A549 (cell line): Measurements from ENCODE around the gene ZNF526. TPM values are rescaled to one million over a fixed set of nuclear protein-coding genes. Genes with fewer than 3 reads are reported as not detected.

Experiments used
- CHD4 ChIP-seq: fragments of 200-600 bp; sonication (generic); IDR thresholded peaks from 2 replicates; pipeline ENCODE4 v1.6.1; 2016; ENCODE audit warnings: antibody characterized with exemption, mild to moderate bottlenecking, borderline replicate concordance
- FOSL2 ChIP-seq, 2 experiments: fragments of 450-650 bp in 1 of 2; fragments of >200 bp in 1 of 2; sonication (Bioruptor Twin) in 1 of 2; formaldehyde crosslinking; IDR thresholded peaks; 2 replicates each; pipeline versions ENCODE4 v1.5.0 to v1.6.1; 2016 to 2020; ENCODE audit warnings: mild to moderate bottlenecking in 1 of 2, moderate library complexity in 1 of 2
- FOXS1 ChIP-seq: fragments of 250-450 bp; sonication (Bioruptor Pico); IDR thresholded peaks from 2 replicates; pipeline ENCODE4 v1.5.0; 2020; ENCODE audit warnings: mild to moderate bottlenecking, moderate library complexity
- HDAC2 ChIP-seq: fragments of 200-600 bp; sonication (generic); IDR thresholded peaks from 2 replicates; pipeline ENCODE4 v1.6.1; 2016
- HEYL ChIP-seq: fragments of 250-450 bp; sonication (Bioruptor Pico); IDR thresholded peaks from 2 replicates; pipeline ENCODE4 v1.8.0; 2021; ENCODE audit warnings: mild to moderate bottlenecking, moderate library complexity
- JUNB ChIP-seq: fragments of >200 bp; sonication (Bioruptor Twin); formaldehyde crosslinking; IDR thresholded peaks from 2 replicates; pipeline ENCODE4 v1.6.1; 2016
- KDM1A ChIP-seq: fragments of 200-600 bp; sonication (generic); IDR thresholded peaks from 2 replicates; pipeline ENCODE4 v1.6.1; 2016; ENCODE audit warnings: low read depth, mild to moderate bottlenecking
- KDM5A ChIP-seq: fragments of 200-600 bp; sonication (generic); IDR thresholded peaks from 2 replicates; pipeline ENCODE4 v1.6.1; 2016; ENCODE audit warnings: antibody characterized with exemption, mild to moderate bottlenecking
- MAFK ChIP-seq: fragments of 450-650 bp; IDR thresholded peaks from 2 replicates; pipeline ENCODE4 v1.6.1; 2014; ENCODE audit not compliant: partially characterized antibody
- MYC ChIP-seq: IDR thresholded peaks from 2 replicates; pipeline ENCODE4 v1.6.1; 2012; ENCODE audit warnings: mild to moderate bottlenecking, inconsistent platforms, low read length, improper control_type of control experiment, borderline replicate concordance
- PHF8 ChIP-seq: fragments of 200-600 bp; sonication (generic); IDR thresholded peaks from 2 replicates; pipeline ENCODE4 v1.6.1; 2016; ENCODE audit warnings: low read depth, mild to moderate bottlenecking, antibody characterized with exemption, moderate library complexity, borderline replicate concordance
- POLR2AphosphoS2 ChIP-seq: conservative IDR thresholded peaks from 2 replicates; pipeline ENCODE4 v1.6.1; 2012; ENCODE audit warnings: low read length, improper control_type of control experiment, inconsistent platforms
- RCOR1 ChIP-seq: fragments of 150-350 bp; IDR thresholded peaks from 2 replicates; pipeline ENCODE4 v1.6.1; 2014; ENCODE audit warnings: antibody characterized with exemption, low read length, low read depth
- RNF2 ChIP-seq: fragments of 200-600 bp; sonication (generic); IDR thresholded peaks from 2 replicates; pipeline ENCODE4 v1.6.1; 2016; ENCODE audit warnings: low read depth, mild to moderate bottlenecking, antibody characterized with exemption, moderate library complexity, borderline replicate concordance
- TFCP2L1 ChIP-seq: fragments of 250-450 bp; sonication (Bioruptor Pico); IDR thresholded peaks from 2 replicates; pipeline ENCODE4 v1.5.0; 2021; ENCODE audit warnings: mild to moderate bottlenecking
- polyA plus RNA-seq, 4 experiments: library from polyadenylated mRNA; depleted of rRNA in 3 of 4; stranded (reverse); fragments of >200 nt; fragmentation: RNase III in 1 of 4; extraction: RNeasy Plus Mini Kit Qiagen cat#74134 plus additional on column Dnase treatment in 1 of 4; gene quantifications; 2 replicates in 3 of 4; 3 replicates in 1 of 4; pipeline ENCODE4 v1.2.3, GENCODE V29; 2011 to 2017
- TF ChIP-seq, protein P1 (sequence below): fragments of 250-450 bp; sonication (Bioruptor Pico); IDR thresholded peaks from 2 replicates; pipeline ENCODE4 v1.5.0; 2020; ENCODE audit warnings: low read depth, mild to moderate bottlenecking, moderate library complexity
- TF ChIP-seq, protein P2 (sequence below): fragments of >200 bp; sonication (Bioruptor Twin); formaldehyde crosslinking; IDR thresholded peaks from 3 replicates; pipeline ENCODE4 v1.5.1; 2016
- TF ChIP-seq, protein P3 (sequence below): fragments of 150-350 bp; IDR thresholded peaks from 2 replicates; pipeline ENCODE4 v1.6.1; 2014; ENCODE audit warnings: low read depth, mild to moderate bottlenecking, low read length
- TF ChIP-seq, protein P4 (sequence below): IDR thresholded peaks from 2 replicates; pipeline ENCODE4 v1.6.1; 2012
- TF ChIP-seq, protein P5 (sequence below): fragments of >200 bp; sonication (Bioruptor Twin); formaldehyde crosslinking; IDR thresholded peaks from 2 replicates; pipeline ENCODE4 v1.6.1; 2016
- TF ChIP-seq, protein P6 (sequence below): IDR thresholded peaks from 2 replicates; pipeline ENCODE4 v1.6.1; 2012
- TF ChIP-seq, protein P7 (sequence below): IDR thresholded peaks from 2 replicates; pipeline ENCODE4 v1.6.1; 2012; ENCODE audit warnings: low read depth, borderline replicate concordance

Gene ZNF526
- polyA plus RNA-seq, 2 of the 4 experiments (the other 2 are of a cell fraction), result 7.1 to 12.9 TPM

DNA sequence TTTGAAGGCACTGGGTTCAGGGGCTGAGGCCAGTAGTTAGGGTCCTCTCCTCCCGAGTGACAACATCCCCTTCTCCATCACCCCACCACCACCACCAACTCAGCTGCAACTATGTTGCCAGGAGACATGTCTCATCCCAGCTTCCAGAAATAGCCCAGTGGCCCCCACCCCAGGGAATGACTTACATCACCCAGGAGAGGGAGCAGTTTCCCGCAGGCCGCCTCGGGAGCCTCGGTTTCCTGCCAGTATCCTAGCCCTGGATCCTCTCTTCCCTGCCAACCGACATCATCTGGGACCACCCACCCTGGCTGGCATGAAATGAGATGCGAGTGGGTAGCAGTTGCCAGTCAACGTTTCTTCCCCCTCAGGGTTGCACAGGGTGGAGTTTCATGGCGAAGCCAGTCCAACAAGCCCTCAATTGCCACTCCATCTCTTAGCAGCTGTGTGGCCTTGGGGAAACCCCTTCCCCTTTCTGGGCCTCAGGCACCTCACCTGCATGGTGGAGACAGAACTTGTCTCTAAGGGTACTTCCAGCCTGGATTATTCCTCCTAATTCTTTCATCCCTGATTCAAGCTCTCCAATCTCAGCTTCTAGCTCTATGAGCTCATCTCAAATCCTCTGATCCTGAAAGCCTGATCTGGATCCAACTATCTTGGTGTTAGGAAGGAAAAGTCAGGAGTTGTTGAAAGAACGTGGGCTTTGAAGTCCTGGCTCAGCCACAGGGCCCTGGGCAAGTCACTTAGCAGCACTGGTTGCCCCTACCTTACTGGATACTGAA is 26.2 kb downstream of the ZNF526 start (continued):
- TF ChIP-seq, protein P1, sequence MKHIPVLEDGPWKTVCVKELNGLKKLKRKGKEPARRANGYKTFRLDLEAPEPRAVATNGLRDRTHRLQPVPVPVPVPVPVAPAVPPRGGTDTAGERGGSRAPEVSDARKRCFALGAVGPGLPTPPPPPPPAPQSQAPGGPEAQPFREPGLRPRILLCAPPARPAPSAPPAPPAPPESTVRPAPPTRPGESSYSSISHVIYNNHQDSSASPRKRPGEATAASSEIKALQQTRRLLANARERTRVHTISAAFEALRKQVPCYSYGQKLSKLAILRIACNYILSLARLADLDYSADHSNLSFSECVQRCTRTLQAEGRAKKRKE (CRISPR knock-in tag), result peak; percentile 70; the same call in 1 of the 2 replicates
- TF ChIP-seq JUNB (no peak), CHD4 (no peak), HEYL (CRISPR knock-in tag) (no peak), RCOR1 (no peak), FOSL2 (IDR thresholded peaks at IDR 0.05) (no peak), FOSL2 (CRISPR knock-in tag; IDR thresholded peaks at IDR 0.05) (no peak), HDAC2 (no peak), KDM1A (no peak), KDM5A (no peak), TFCP2L1 (CRISPR knock-in tag) (no peak), FOXS1 (CRISPR knock-in tag) (no peak), MAFK (no peak), POLR2AphosphoS2 (no peak), PHF8 (no peak), MYC (0 out of 2 replicates have a peak, but pooled peaks have one; percentile 51), RNF2 (no peak)
- TF ChIP-seq, protein P2, sequence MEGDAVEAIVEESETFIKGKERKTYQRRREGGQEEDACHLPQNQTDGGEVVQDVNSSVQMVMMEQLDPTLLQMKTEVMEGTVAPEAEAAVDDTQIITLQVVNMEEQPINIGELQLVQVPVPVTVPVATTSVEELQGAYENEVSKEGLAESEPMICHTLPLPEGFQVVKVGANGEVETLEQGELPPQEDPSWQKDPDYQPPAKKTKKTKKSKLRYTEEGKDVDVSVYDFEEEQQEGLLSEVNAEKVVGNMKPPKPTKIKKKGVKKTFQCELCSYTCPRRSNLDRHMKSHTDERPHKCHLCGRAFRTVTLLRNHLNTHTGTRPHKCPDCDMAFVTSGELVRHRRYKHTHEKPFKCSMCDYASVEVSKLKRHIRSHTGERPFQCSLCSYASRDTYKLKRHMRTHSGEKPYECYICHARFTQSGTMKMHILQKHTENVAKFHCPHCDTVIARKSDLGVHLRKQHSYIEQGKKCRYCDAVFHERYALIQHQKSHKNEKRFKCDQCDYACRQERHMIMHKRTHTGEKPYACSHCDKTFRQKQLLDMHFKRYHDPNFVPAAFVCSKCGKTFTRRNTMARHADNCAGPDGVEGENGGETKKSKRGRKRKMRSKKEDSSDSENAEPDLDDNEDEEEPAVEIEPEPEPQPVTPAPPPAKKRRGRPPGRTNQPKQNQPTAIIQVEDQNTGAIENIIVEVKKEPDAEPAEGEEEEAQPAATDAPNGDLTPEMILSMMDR, result peak; percentile 79
- TF ChIP-seq, protein P3, sequence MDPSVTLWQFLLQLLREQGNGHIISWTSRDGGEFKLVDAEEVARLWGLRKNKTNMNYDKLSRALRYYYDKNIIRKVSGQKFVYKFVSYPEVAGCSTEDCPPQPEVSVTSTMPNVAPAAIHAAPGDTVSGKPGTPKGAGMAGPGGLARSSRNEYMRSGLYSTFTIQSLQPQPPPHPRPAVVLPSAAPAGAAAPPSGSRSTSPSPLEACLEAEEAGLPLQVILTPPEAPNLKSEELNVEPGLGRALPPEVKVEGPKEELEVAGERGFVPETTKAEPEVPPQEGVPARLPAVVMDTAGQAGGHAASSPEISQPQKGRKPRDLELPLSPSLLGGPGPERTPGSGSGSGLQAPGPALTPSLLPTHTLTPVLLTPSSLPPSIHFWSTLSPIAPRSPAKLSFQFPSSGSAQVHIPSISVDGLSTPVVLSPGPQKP, result no peak
- TF ChIP-seq, protein P4, sequence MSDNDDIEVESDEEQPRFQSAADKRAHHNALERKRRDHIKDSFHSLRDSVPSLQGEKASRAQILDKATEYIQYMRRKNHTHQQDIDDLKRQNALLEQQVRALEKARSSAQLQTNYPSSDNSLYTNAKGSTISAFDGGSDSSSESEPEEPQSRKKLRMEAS, result 0 out of 2 replicates have a peak, but pooled peaks have one; percentile 13
- TF ChIP-seq, protein P5, sequence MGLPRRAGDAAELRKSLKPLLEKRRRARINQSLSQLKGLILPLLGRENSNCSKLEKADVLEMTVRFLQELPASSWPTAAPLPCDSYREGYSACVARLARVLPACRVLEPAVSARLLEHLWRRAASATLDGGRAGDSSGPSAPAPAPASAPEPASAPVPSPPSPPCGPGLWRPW, result no peak
- TF ChIP-seq, protein P6, sequence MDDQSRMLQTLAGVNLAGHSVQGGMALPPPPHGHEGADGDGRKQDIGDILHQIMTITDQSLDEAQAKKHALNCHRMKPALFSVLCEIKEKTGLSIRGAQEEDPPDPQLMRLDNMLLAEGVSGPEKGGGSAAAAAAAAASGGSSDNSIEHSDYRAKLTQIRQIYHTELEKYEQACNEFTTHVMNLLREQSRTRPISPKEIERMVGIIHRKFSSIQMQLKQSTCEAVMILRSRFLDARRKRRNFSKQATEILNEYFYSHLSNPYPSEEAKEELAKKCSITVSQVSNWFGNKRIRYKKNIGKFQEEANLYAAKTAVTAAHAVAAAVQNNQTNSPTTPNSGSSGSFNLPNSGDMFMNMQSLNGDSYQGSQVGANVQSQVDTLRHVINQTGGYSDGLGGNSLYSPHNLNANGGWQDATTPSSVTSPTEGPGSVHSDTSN, result peak; percentile 52
- TF ChIP-seq, protein P7, sequence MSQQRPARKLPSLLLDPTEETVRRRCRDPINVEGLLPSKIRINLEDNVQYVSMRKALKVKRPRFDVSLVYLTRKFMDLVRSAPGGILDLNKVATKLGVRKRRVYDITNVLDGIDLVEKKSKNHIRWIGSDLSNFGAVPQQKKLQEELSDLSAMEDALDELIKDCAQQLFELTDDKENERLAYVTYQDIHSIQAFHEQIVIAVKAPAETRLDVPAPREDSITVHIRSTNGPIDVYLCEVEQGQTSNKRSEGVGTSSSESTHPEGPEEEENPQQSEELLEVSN, result no peak
